ENCODE results near the gene FAM241B.

Gene FAM241B

DNA sequence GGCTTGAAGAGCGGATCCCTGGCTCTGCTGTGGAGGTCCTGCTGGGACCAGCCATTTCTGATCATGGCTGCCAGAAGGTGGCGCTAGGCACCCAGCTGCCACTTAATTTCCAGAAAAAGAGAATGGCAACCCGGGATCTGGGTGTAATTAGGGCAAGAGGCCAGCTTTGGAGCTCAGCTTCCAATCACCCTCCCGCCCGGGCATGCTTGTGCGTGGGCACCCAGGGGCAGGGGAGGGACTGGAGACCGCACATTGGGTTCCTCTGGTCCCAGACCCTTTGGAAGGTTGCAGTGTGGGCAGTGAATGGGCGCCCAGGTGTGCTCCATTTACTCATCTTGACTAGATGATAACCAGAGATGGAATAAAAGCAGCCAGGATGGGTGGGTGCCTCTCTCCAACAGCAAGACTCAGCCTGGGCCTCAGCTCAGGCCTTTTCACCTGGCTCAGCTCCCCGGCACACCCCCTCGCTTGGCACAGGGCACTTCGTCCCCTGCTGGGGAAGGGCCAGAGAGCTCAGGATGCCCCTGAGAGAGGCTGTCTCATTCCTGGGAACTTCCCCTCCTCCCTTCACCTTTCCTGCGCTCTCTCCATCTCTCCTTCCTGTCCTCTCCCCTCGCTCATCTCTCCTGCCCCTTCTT lies 14.7 kb downstream of the FAM241B start:
- no peaks in the 10 kb centered on the region for H3K4me1 ChIP-seq (ENCODE audit: insufficient read depth, low read length, severe bottlenecking)
- H3K27ac ChIP-seq (ENCODE audit: low read depth, low read length, poor library complexity, severe bottlenecking): no peak overlapping the region
- no peaks in the 10 kb centered on the region for H3K79me2 ChIP-seq (ENCODE audit: insufficient read depth, low read length)
- TF ChIP-seq EZH2 (IDR thresholded peaks at IDR 0.05; ENCODE audit: borderline replicate concordance, low read length) (no peak), CTCF (IDR thresholded peaks at IDR 0.05; ENCODE audit: low read length) (peak; percentile 83)
- H3K9ac ChIP-seq (ENCODE audit: low read length): no peak overlapping the region
- no peak overlapping the region for H3K4me2 ChIP-seq (ENCODE audit: low read length)
- H3K27me3 ChIP-seq (ENCODE audit: insufficient read depth, low read length): no peaks in the 10 kb centered on the region
- H3K9me2 ChIP-seq (ENCODE audit: low read depth, low read length): no peaks in the 10 kb centered on the region
- H3K4me3 ChIP-seq (ENCODE audit: low read depth, low read length, poor library complexity, severe bottlenecking): no peak overlapping the region
- no peaks in the 10 kb centered on the region for H3F3A ChIP-seq (ENCODE audit: insufficient read depth, low read length)
- H4K20me1 ChIP-seq (ENCODE audit: insufficient read depth, low read length): no peaks in the 10 kb centered on the region
- H3K36me3 ChIP-seq (ENCODE audit: insufficient read depth, low read length): no peaks in the 10 kb centered on the region
- H2AFZ ChIP-seq (ENCODE audit: low read length): no peak overlapping the region
- no peaks in the 10 kb centered on the region for H3K9me3 ChIP-seq (ENCODE audit: low read length)

DNA sequence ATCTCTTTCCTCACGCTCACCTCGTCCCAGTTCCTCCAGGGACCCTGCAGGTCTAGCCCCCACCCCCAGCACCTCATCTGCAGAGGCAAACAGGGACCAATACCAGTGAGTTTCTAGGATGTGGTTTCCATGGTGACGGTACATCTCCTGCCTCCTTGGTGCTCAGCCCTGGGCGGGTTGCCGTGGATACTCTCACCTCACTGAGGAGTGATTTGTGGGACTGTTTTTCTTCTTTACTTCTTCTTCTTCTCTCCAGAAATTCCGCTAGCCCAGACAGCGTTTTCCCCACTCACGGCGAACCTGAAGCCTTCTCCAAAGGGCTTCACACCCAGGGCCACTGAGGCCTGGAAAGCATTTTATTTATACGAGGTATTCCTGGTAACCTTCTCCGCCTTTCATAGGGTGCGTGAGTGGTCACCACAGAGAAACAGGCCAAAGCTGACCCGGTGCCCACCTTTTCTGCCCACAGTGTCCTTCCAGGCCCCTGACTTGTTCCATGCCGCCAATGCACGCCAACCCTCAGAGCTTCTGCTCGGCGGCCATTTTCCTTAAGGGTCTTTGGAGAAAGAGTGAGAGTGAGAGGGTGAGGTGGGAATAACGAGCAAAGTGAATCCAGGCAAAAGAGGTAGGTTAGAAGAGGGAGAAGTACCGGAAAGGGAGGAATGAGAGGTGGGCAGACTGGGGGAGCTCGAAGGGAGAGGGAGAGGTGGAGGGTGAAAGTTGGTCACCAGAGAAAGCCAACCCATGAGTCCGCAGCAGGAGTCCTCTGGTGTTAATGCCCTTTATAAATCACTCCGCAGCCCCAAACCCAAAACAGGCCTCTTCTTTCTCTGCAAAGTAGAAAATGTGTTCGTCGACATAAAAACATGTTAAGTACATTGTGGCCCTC lies 15.5 kb downstream of the FAM241B start:
- no peak overlapping the region for H3K27ac ChIP-seq (ENCODE audit: low read depth, low read length, poor library complexity, severe bottlenecking)
- H3K4me3 ChIP-seq (ENCODE audit: low read depth, low read length, poor library complexity, severe bottlenecking): no peak overlapping the region
- no peaks in the 10 kb centered on the region for H3K27me3 ChIP-seq (ENCODE audit: insufficient read depth, low read length)

More for the DNA sequence above, 15.5 kb downstream of the FAM241B start:
- no peak for TF ChIP-seq EZH2 (IDR thresholded peaks at IDR 0.05; ENCODE audit: borderline replicate concordance, low read length)
- no peak for TF ChIP-seq CTCF (IDR thresholded peaks at IDR 0.05; ENCODE audit: low read length)
- Histone ChIP-seq H3K9me3 (ENCODE audit: low read length) (no peaks in the 10 kb centered on the region), H3K4me2 (ENCODE audit: low read length) (no peak overlapping the region), H3K9me2 (ENCODE audit: low read depth, low read length) (no peaks in the 10 kb centered on the region), H3F3A (ENCODE audit: insufficient read depth, low read length) (no peaks in the 10 kb centered on the region), H4K20me1 (ENCODE audit: insufficient read depth, low read length) (no peaks in the 10 kb centered on the region), H2AFZ (ENCODE audit: low read length) (no peak overlapping the region), H3K79me2 (ENCODE audit: insufficient read depth, low read length) (no peaks in the 10 kb centered on the region), H3K4me1 (ENCODE audit: insufficient read depth, low read length, severe bottlenecking) (no peaks in the 10 kb centered on the region), H3K36me3 (ENCODE audit: insufficient read depth, low read length) (no peaks in the 10 kb centered on the region), H3K9ac (ENCODE audit: low read length) (no peak overlapping the region)
